Anterior cingulate cortex (tissue), 58 donors: Measurements from ENCODE around the gene DNAH5.
"Not testable (repeated sequence)": the region's sequence is repeated elsewhere in the genome, so short reads cannot be mapped to it uniquely, and the experiment has no call there.

Source experiments
- DNase-seq, 58 donors: peaks; one replicate each; lab custom pipeline; 2025; lab: John Stamatoyannopoulos, UW

Gene DNAH5

DNA sequence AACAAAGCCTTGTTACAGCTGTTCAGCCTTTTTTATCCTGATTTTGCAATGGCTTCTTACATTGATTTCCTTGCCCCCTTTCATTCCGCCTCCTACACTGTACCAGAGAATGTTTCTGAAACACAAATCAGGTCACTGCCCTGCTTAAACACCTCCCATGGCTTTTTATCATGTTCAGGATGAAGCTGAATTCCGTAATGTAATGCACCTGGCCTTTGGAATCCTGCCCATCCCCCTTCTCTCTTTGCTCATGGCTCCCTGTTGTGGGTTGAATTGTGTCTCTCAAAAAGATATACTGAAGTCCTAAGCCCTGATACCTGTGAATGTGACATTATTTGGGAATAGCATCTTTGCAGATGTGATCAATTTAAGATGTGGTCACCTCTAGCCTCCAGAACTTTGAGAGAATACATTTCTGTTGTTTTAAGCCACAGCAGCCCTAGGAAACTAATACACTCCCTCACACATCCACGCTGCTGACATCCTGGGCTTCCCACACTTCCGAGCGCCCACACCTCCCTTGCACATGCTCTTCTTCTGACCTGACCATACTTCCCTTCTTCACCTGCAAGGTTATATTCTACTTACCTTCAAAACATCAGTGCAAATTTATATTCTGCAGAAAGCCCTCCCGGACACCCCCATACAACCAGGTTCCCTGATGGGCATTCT lies 101.2 kb downstream of the DNAH5 start:
- no peak for DNase-seq

- no peak for DNase-seq
These were observed 111.0 kb downstream of the DNAH5 start for GRCh38 chr5:13833440-13833839.

DNA sequence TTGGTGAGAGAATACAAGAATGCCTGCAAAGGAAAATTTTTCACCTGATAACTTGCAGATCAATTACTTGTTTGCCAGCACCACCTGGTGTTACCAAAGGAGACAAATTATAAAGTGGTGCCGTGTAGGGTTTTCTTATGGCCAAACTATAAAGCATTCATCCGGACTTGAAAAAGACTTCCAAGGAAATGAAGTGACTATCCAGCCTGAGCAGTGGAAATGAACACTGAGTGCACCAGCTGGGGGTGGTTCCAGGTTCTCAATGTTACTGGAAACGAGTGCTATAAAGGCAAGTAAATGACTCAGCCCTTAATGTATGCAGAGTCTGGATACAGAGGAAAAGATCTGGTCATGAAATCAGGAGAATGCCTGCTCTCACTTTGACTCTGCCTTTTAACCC lies 113.1 kb downstream of the DNAH5 start:
- peak in 18 of 58 donors; percentile 1 to 80 (median 10) for DNase-seq

GRCh38 chr5:13830536-13830935 lies 114.0 kb downstream of the DNAH5 start:
- DNase-seq: no peak

DNA sequence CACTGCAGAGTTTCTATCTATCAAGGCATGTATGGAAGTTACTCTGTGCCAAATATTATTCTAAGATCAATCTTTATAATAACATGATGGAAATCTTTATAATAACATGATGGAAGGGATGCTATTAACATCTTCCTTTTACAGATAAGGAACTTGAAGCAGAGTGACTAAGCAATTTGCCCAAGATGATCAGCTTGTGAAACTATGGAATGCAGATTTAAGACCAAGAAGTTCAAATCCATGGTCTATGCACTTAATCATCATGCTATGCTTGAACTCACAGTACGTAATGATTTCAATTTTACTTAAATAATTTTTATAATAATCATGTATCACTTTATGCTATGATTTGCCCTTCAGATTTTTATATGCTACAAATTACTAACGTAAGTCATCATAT lies 123.1 kb downstream of the DNAH5 start:
- DNase-seq: no peak

DNA sequence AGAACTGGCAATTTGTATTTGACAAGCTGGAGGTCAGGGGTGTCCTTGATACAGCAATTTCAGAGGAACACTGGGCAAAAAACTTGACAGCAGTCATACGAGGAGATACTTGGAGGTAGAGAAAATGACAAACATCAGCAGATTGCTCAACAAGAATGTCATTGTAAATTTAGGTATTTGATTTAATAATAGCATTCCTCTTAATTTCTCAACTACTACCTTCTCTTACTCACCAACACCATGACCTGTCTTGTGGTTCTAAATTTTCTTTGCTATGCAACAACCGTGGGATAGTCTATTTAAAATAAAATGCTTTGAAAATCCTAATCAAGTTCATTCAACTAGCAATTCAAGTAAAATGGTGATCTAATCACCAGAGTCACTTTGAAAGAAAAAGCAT lies 128.4 kb downstream of the DNAH5 start:
- DNase-seq: no peak

DNA sequence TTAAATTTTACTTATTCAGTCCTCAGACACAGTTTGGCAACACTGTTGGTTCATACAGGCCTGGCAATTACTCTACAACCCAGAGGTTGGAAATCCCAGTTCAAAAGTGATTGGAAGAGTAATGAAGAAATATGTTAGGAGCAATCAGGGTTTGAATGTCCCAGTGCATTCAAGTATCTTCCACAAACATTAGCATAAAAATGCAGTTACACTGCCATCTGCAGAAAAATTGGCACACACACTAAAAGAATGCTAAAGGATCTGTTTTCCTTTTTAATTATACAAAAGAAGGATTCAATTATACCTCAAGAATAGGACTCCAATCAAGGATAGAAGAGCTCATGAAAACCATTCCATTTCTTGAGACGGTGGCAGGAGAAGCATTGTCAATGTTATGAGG lies 130.2 kb downstream of the DNAH5 start:
- DNase-seq: no peak

GRCh38 chr5:13809921-13810320 lies 134.6 kb downstream of the DNAH5 start:
- no peak for DNase-seq

DNA sequence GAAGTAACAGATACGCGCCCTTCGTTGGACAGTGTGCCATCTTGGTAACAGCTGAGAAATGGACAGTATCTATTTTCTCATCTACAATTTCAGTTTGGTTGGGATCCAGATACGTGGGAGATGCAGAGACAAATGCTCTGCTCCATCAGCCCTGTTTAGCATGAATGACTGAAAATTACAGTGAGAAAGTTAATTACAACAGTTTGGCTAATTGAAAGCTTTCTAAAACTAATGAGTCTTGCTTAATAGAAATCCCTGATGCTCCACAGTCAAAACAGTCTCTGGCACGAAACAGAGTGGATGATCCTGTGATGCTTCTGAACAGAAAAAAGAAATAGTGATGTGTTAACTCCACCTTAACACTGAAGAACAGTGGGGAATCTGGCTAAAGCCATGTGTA lies 140.2 kb downstream of the DNAH5 start:
- no peak for DNase-seq

DNA sequence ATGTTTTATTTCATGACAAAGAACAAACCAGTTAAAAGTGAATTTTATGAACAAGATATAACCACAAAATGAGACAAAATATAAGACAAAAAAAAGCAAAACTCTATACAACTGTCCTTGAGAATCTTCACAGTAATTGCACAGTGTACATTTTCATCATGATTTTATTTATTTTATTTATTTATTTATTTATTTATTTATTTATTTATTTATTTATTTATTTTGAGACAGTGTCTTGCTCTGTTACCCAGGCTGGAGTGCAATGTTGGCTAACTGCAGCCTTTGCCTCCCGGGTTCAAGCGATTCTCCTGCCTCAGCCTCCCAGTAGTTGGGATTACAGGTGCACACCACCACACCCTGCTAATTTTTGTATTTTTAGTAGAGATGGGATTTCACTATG lies 145.9 kb downstream of the DNAH5 start:
- DNase-seq: not testable (repeated sequence)

DNA sequence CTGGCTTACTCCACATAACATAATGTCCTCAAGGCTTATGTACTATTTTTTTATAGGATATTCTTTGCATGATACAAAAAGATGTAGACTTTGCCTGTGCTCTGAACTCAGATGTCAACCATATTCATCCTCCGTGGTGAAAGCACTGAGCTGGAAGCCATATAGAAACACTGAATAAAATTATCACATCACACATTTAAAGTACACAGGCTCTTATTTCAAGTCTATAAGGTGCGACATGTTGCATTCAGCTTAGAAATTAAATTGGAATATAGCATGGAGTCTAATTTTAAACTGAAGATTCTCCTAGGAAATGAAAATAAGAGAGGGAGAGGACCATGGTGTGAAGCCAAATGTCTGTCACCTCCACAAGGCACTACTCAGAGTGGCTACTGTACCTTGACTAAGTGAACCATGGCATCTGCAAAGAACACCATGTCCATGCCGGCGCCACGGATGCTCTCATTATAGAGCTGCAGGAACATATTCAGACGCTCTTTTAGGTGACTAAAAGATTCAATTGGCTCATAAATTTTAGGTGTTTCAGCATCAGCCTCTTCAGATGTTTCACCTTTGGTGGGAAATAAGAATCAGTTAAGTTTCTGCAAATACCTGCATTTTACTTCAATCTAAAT lies 158.6 kb downstream of the DNAH5 start:
- DNase-seq: peak in 1 of 58 donors; percentile 1

GRCh38 chr5:13783726-13784125 lies 160.8 kb downstream of the DNAH5 start:
- DNase-seq: peak in 43 of 58 donors; percentile 1 to 73 (median 25)

DNA sequence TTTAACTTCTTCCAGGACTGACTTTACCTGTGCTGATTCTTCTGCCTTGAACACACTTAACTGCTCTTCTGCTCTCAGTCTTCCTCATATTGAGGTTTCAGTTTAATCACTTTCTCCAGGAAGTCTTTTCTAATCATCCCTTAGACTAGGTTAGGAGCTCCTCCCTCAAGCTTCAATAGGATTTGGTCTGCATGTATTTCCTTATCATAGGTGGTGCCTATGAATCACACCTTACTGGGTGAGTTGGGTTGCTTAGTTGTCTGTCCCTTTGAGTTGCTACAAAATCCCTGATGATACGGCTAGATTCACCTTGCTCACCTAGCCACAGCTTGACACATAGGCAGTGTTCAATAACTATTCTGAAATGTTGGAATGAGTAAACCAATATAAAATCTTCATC lies 164.4 kb downstream of the DNAH5 start:
- DNase-seq: no peak

GRCh38 chr5:13773649-13774048 lies 170.8 kb downstream of the DNAH5 start:
- no peak for DNase-seq

GRCh38 chr5:13771011-13771571 lies 173.4 kb downstream of the DNAH5 start:
- DNase-seq: no peak

GRCh38 chr5:13766236-13766635 lies 178.3 kb downstream of the DNAH5 start:
- no peak for DNase-seq

GRCh38 chr5:13763719-13764118 lies 180.8 kb downstream of the DNAH5 start:
- DNase-seq: no peak

- no peak for DNase-seq
These were observed 194.7 kb downstream of the DNAH5 start for GRCh38 chr5:13749766-13750165.

- DNase-seq: no peak
These were observed 198.5 kb downstream of the DNAH5 start for GRCh38 chr5:13746026-13746425.

DNA sequence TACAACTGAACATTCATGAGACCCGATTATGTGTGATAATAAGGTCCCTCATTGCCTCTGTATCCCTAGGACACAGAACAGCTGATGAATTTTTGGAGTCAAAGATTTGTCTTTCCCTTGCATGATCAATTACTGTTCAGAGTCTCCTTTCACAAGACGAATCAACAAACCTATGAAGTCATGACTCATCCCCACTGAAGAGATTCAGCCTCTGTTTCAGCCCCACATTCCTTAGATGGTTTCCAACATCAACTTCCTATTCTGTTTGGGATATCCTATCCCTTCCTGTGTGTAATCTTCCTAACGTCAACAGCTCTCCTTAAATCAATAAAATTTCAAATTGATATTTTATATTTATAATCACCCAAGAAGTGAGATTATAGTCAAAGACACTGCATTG lies 199.0 kb downstream of the DNAH5 start:
- DNase-seq: no peak

GRCh38 chr5:13740471-13740870 lies 204.0 kb downstream of the DNAH5 start:
- no peak for DNase-seq

- DNase-seq: no peak
These were observed 205.0 kb downstream of the DNAH5 start for GRCh38 chr5:13739479-13739878.
